Smooth muscle cell (in vitro differentiated cells): ENCODE measurements around the gene TSPO2. TPM values are rescaled to one million over a fixed set of nuclear protein-coding genes. Genes with fewer than 3 reads are reported as not detected.

Experiments used
- DNase-seq: peaks from one replicate; lab custom pipeline; 2025; ENCODE audit not compliant: unreplicated experiment; lab: John Stamatoyannopoulos, UW
- H2AFZ ChIP-seq: fragments of 200-600 bp; sonication (generic); 2 replicates; pipeline ENCODE4 v1.6.0; 2016; ENCODE audit warnings: antibody characterized with exemption, low read depth, mild to moderate bottlenecking
- H3F3A ChIP-seq: fragments of 200-600 bp; sonication (generic); 2 replicates; pipeline ENCODE4 v1.6.0; 2017; ENCODE audit warnings: antibody characterized with exemption, low read depth
- H3K27ac ChIP-seq: fragments of 200-600 bp; sonication (generic); 2 replicates; pipeline ENCODE4 v1.5.1; 2016; ENCODE audit warnings: low read depth, mild to moderate bottlenecking
- H3K27me3 ChIP-seq: fragments of 200-600 bp; sonication (generic); 2 replicates; pipeline ENCODE4 v1.6.1; 2016; ENCODE audit warnings: low read depth, mild to moderate bottlenecking
- H3K36me3 ChIP-seq: fragments of 200-600 bp; sonication (generic); 2 replicates; pipeline ENCODE4 v1.5.1; 2016; ENCODE audit warnings: low read depth
- H3K4me1 ChIP-seq: fragments of 200-600 bp; sonication (generic); 2 replicates; pipeline ENCODE4 v1.5.1; 2016; ENCODE audit warnings: low read depth
- H3K4me2 ChIP-seq: fragments of 200-600 bp; sonication (generic); 2 replicates; pipeline ENCODE4 v1.6.0; 2016; ENCODE audit warnings: mild to moderate bottlenecking
- H3K4me3 ChIP-seq: fragments of 200-600 bp; sonication (generic); 2 replicates; pipeline ENCODE4 v1.5.1; 2016; ENCODE audit warnings: mild to moderate bottlenecking
- H3K79me2 ChIP-seq: fragments of 200-600 bp; sonication (generic); 2 replicates; pipeline ENCODE4 v1.6.0; 2016; ENCODE audit warnings: low read depth, mild to moderate bottlenecking
- H3K9ac ChIP-seq: fragments of 200-600 bp; sonication (generic); 2 replicates; pipeline ENCODE4 v1.6.0; 2016; ENCODE audit warnings: low read depth
- H3K9me3 ChIP-seq: fragments of 200-600 bp; sonication (generic); replicated peaks from 2 replicates; pipeline ENCODE4 v1.5.1; 2016; ENCODE audit warnings: low read depth
- H4K20me1 ChIP-seq: fragments of 200-600 bp; sonication (generic); 2 replicates; pipeline ENCODE4 v1.6.0; 2016; ENCODE audit warnings: low read depth
- CTCF ChIP-seq: fragments of 200-600 bp; sonication (generic); IDR thresholded peaks from 2 replicates; pipeline ENCODE4 v1.5.1; 2017; ENCODE audit warnings: borderline replicate concordance, mild to moderate bottlenecking, antibody characterized with exemption; ENCODE audit not compliant: insufficient read depth, poor library complexity, severe bottlenecking
- WGBS: methylation state at CpG from one replicate; pipeline ENCODE4 v1.1.7; 2016; ENCODE audit warnings: low lambda C conversion rate; 5-methylcytosine and 5-hydroxymethylcytosine counted together
- polyA plus RNA-seq: library from polyadenylated mRNA; unstranded; fragments of >200 nt; fragmentation: Nextera tagmentation; extraction: Ambion mirVana; gene quantifications from 2 replicates; pipeline ENCODE4 v1.2.1, GENCODE V29; 2016
- total RNA-seq: library from RNA; depleted of rRNA; stranded (reverse); fragments of >200 nt; gene quantifications from 2 replicates; pipeline ENCODE4 v1.2.3, GENCODE V29; 2014

TSPO2 gene
- total and polyA plus RNA-seq, 2 experiments from 2014 or later = not detected

- Histone ChIP-seq H3K4me3 (peak within 1 kb of the TSS; percentile 83), H3F3A (peaks cover 3% of the 10 kb centered on the region), H4K20me1 (peaks cover 36% of the 10 kb centered on the region), H3K79me2 (peaks cover 38% of the 10 kb centered on the region), H3K9me3 (no peaks in the 10 kb centered on the region), H3K36me3 (no peaks in the 10 kb centered on the region), H3K27ac (peak within 1 kb of the TSS; percentile 94), H3K4me1 (peaks cover 32% of the 10 kb centered on the region), H3K27me3 (no peaks in the 10 kb centered on the region), H3K4me2 (peak within 1 kb of the TSS; percentile 96), H3K9ac (peak within 1 kb of the TSS; percentile 95), H2AFZ (peak within 1 kb of the TSS; percentile 93)
- under 1% methylated on average over 63 of the region's 63 CpGs for WGBS
- DNase-seq = peak; percentile 100
- TF ChIP-seq CTCF = no peak
These were observed 29.9 kb downstream of the TSPO2 start, which contains the start of gene OARD1 for GRCh38 chr6:41071923-41072835. TSS of gene OARD1 (minus strand) at chr6:41072356. CDS start at chr6:41071634, 722 bp downstream.

GRCh38 chr6:41072836-41073202, 30.6 kb downstream of the TSPO2 start, which contains the start of gene NFYA:
TSS of gene NFYA (plus strand) at chr6:41072974. CDS start at chr6:41079090, 6,116 bp downstream.
- no peak for TF ChIP-seq CTCF

GRCh38 chr6:41073203-41073967, 31.1 kb downstream of the TSPO2 start:
- Histone ChIP-seq H3K4me3 (peak overlapping the region; percentile 83), H3K4me1 (peaks cover 35% of the 10 kb centered on the region), H3F3A (peaks cover 3% of the 10 kb centered on the region), H3K36me3 (no peaks in the 10 kb centered on the region), H3K4me2 (peak overlapping the region; percentile 93), H4K20me1 (peaks cover 48% of the 10 kb centered on the region), H2AFZ (peak overlapping the region; percentile 12), H3K79me2 (peaks cover 50% of the 10 kb centered on the region), H3K9me3 (no peaks in the 10 kb centered on the region), H3K27me3 (no peaks in the 10 kb centered on the region), H3K27ac (peak overlapping the region; percentile 94), H3K9ac (peak overlapping the region; percentile 95)
- 3% methylated on average over 23 of the region's 74 CpGs for WGBS
- peak; percentile 31 for TF ChIP-seq CTCF
- DNase-seq = peak; percentile 63

More at GRCh38 chr6:41072836-41073202, 30.6 kb downstream of the TSPO2 start, which contains the start of gene NFYA:
- H3K4me1 ChIP-seq = peaks cover 35% of the 10 kb centered on the region
- H3F3A ChIP-seq = peaks cover 3% of the 10 kb centered on the region
- peak within 1 kb of the TSS; percentile 93 for H2AFZ ChIP-seq
- peaks cover 44% of the 10 kb centered on the region for H3K79me2 ChIP-seq
- H3K9me3 ChIP-seq = no peaks in the 10 kb centered on the region
- peak within 1 kb of the TSS; percentile 96 for H3K4me2 ChIP-seq
- H3K4me3 ChIP-seq = peak within 1 kb of the TSS; percentile 83
- peak within 1 kb of the TSS; percentile 95 for H3K9ac ChIP-seq
- DNase-seq = peak; percentile 100
- no peaks in the 10 kb centered on the region for H3K36me3 ChIP-seq
- under 1% methylated on average over 31 of the region's 37 CpGs for WGBS
- H3K27me3 ChIP-seq = no peaks in the 10 kb centered on the region
- H3K27ac ChIP-seq = peak within 1 kb of the TSS; percentile 94
- peaks cover 42% of the 10 kb centered on the region for H4K20me1 ChIP-seq
